Measurements from ENCODE around the gene GAREM1.

The GAREM1 gene

GRCh38 chr18:32439241-32439640 is 31.4 kb downstream of the GAREM1 start:
- no peak for TF ChIP-seq EZH2 (IDR thresholded peaks at IDR 0.05; ENCODE audit: borderline replicate concordance, low read depth, low read length, severe bottlenecking)
- TF ChIP-seq, protein P1, sequence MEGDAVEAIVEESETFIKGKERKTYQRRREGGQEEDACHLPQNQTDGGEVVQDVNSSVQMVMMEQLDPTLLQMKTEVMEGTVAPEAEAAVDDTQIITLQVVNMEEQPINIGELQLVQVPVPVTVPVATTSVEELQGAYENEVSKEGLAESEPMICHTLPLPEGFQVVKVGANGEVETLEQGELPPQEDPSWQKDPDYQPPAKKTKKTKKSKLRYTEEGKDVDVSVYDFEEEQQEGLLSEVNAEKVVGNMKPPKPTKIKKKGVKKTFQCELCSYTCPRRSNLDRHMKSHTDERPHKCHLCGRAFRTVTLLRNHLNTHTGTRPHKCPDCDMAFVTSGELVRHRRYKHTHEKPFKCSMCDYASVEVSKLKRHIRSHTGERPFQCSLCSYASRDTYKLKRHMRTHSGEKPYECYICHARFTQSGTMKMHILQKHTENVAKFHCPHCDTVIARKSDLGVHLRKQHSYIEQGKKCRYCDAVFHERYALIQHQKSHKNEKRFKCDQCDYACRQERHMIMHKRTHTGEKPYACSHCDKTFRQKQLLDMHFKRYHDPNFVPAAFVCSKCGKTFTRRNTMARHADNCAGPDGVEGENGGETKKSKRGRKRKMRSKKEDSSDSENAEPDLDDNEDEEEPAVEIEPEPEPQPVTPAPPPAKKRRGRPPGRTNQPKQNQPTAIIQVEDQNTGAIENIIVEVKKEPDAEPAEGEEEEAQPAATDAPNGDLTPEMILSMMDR (IDR thresholded peaks at IDR 0.05; ENCODE audit: borderline replicate concordance, extremely low read depth, low read length, poor library complexity, severe bottlenecking), result no peak
- Histone ChIP-seq H3K27me3 (ENCODE audit: insufficient read depth, low read length, poor library complexity) (no peaks in the 10 kb centered on the region), H2AFZ (ENCODE audit: low read depth, low read length) (no peak overlapping the region), H3K27ac (ENCODE audit: low read length) (no peak overlapping the region), H3K79me2 (ENCODE audit: insufficient read depth, low read length) (no peaks in the 10 kb centered on the region), H3K4me1 (ENCODE audit: insufficient read depth, low read length) (no peaks in the 10 kb centered on the region), H3K36me3 (ENCODE audit: insufficient read depth, low read length) (no peaks in the 10 kb centered on the region), H3K4me2 (ENCODE audit: insufficient read depth, low read length) (no peak overlapping the region), H3K4me3 (ENCODE audit: low read depth in 1 of 2, low read length in 2 of 2) (no peak overlapping the region), H3K9ac (ENCODE audit: low read depth, low read length) (no peak overlapping the region), H3K9me3 (ENCODE audit: insufficient read depth, low read length, severe bottlenecking) (no peaks in the 10 kb centered on the region), H4K20me1 (ENCODE audit: insufficient read depth, low read length) (no peaks in the 10 kb centered on the region)
- no peak for ATAC-seq (ENCODE audit: insufficient read depth, low read depth)
- no peak for DNase-seq

DNA sequence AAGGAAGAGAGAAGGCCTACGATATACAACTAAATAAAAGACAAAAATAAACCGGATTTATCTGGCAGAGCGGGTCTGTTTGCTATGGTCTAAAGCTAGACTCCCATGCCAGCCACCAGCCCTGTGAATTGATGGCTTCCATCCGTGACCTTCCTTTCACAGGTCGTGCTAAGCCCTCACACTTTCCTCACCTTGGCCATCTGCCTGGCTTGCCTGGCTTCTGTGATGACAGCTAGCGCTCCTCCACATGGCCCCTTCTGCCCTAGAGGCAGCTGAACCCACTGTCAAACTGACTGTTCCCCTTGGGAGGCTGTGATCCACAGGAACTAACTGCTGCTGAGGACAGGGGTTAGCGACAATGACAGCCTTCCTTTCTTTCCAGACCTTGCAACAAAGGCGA is 32.5 kb downstream of the GAREM1 start:
- Histone ChIP-seq H2AFZ (ENCODE audit: low read depth, low read length) (no peak overlapping the region), H3K4me2 (ENCODE audit: insufficient read depth, low read length) (no peak overlapping the region), H3K27me3 (ENCODE audit: insufficient read depth, low read length, poor library complexity) (no peaks in the 10 kb centered on the region), H3K27ac (ENCODE audit: low read length) (no peak overlapping the region), H3K4me1 (ENCODE audit: insufficient read depth, low read length) (no peaks in the 10 kb centered on the region), H3K36me3 (ENCODE audit: insufficient read depth, low read length) (no peaks in the 10 kb centered on the region), H3K4me3 (ENCODE audit: low read depth in 1 of 2, low read length in 2 of 2) (no peak overlapping the region), H4K20me1 (ENCODE audit: insufficient read depth, low read length) (no peaks in the 10 kb centered on the region), H3K9ac (ENCODE audit: low read depth, low read length) (no peak overlapping the region), H3K9me3 (ENCODE audit: insufficient read depth, low read length, severe bottlenecking) (no peaks in the 10 kb centered on the region), H3K79me2 (ENCODE audit: insufficient read depth, low read length) (no peaks in the 10 kb centered on the region)
- TF ChIP-seq, protein P1 (IDR thresholded peaks at IDR 0.05; ENCODE audit: borderline replicate concordance, extremely low read depth, low read length, poor library complexity, severe bottlenecking), result no peak
- TF ChIP-seq EZH2 (IDR thresholded peaks at IDR 0.05; ENCODE audit: borderline replicate concordance, low read depth, low read length, severe bottlenecking), result no peak
- DNase-seq (no peak), ATAC-seq (ENCODE audit: insufficient read depth, low read depth) (no peak)

DNA sequence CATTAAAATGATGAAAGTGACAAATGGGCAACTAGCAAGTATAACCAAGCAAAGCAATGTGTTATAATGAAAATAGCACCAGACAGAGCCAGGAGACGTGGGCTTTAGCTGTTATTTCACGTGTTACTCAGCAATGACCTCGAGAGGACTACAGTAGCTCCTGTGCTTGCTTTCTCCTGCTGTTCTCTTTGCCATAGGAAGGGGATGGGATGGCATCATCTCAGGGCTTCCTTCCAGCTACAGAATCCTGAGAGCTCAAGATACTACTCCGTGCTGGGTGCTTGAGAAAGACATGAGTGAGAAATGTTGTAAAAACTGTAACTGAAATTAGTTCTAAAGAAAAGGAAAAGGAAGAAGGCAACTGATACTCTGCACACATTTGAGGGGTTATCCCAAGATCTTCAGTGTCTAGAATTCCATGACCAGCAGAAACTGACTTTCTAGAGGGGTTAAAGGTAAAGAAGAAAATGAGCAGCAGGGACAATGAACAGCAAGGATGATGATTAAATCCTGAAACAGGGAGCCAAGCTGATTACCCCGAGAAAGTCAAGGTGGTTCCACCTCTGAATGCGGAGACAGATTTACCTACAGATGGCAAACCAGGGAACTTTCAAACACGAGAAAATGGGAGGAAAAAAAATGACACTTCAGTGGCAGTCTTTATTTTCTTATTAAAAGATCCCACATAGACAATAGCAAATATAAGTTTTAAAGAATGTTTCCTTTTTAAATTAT is 33.4 kb downstream of the GAREM1 start:
- H2AFZ ChIP-seq (ENCODE audit: low read depth, low read length), result no peak overlapping the region
- no peaks in the 10 kb centered on the region for H3K79me2 ChIP-seq (ENCODE audit: insufficient read depth, low read length)
- no peaks in the 10 kb centered on the region for H3K4me1 ChIP-seq (ENCODE audit: insufficient read depth, low read length)
- no peaks in the 10 kb centered on the region for H3K27me3 ChIP-seq (ENCODE audit: insufficient read depth, low read length, poor library complexity)
- TF ChIP-seq EZH2 (IDR thresholded peaks at IDR 0.05; ENCODE audit: borderline replicate concordance, low read depth, low read length, severe bottlenecking), result no peak
- TF ChIP-seq, protein P1 (IDR thresholded peaks at IDR 0.05; ENCODE audit: borderline replicate concordance, extremely low read depth, low read length, poor library complexity, severe bottlenecking), result no peak
- no peak overlapping the region for H3K4me3 ChIP-seq (ENCODE audit: low read depth in 1 of 2, low read length in 2 of 2)
- H4K20me1 ChIP-seq (ENCODE audit: insufficient read depth, low read length), result no peaks in the 10 kb centered on the region
- ATAC-seq (ENCODE audit: insufficient read depth, low read depth) (no peak), DNase-seq (no peak)
- H3K9ac ChIP-seq (ENCODE audit: low read depth, low read length), result no peak overlapping the region
- no peak overlapping the region for H3K27ac ChIP-seq (ENCODE audit: low read length)
- no peaks in the 10 kb centered on the region for H3K36me3 ChIP-seq (ENCODE audit: insufficient read depth, low read length)
- no peak overlapping the region for H3K4me2 ChIP-seq (ENCODE audit: insufficient read depth, low read length)
- H3K9me3 ChIP-seq (ENCODE audit: insufficient read depth, low read length, severe bottlenecking), result no peaks in the 10 kb centered on the region

Data from DND-41 (cell line).